Large intestine (tissue), 3 donors: Measurements from ENCODE around the gene C1orf105. TPM values are rescaled to one million over a fixed set of nuclear protein-coding genes. Genes with fewer than 3 reads are reported as not detected.

Experiments
- DNase-seq, 2 donors: peaks; one replicate each; pipeline versions ENCODE4 v3.0.0 to v3.0.0-alpha.2; 2013
- H3K27ac ChIP-seq: one replicate; pipeline ENCODE4 v1.5.1; 2013; ENCODE audit warnings: low read length
- H3K27me3 ChIP-seq: 2 replicates; pipeline ENCODE4 v1.6.1; 2013; ENCODE audit warnings: low read length; ENCODE audit not compliant: control insufficient read depth, insufficient read depth
- H3K36me3 ChIP-seq: 2 replicates; pipeline ENCODE4 v1.6.1; 2013; ENCODE audit warnings: low read length; ENCODE audit not compliant: control insufficient read depth, insufficient read depth
- H3K4me1 ChIP-seq: one replicate; pipeline ENCODE4 v1.6.1; 2013; ENCODE audit warnings: low read length; ENCODE audit not compliant: control insufficient read depth, insufficient read depth
- H3K4me3 ChIP-seq: one replicate; pipeline ENCODE4 v1.5.1; 2013; ENCODE audit warnings: low read length
- H3K9me3 ChIP-seq: one replicate; pipeline ENCODE4 v1.6.1; 2013; ENCODE audit warnings: mild to moderate bottlenecking, low read depth, low read length, moderate library complexity; ENCODE audit not compliant: control insufficient read depth
- WGBS: methylation state at CpG from one replicate; pipeline ENCODE4 v1.1.5; 2013; ENCODE audit warnings: low lambda C conversion rate; ENCODE audit not compliant: insufficient coverage; 5-methylcytosine and 5-hydroxymethylcytosine counted together
- polyA plus RNA-seq: library from polyadenylated mRNA; unstranded; fragments of 120-200 nt; gene quantifications from one replicate; pipeline ENCODE4 v1.2.1, GENCODE V29; 2013

Gene C1orf105
- polyA plus RNA-seq, 1 donor = 2.4 TPM

GRCh38 chr1:172394811-172395210 lies 25.7 kb upstream of the C1orf105 start:
- Histone ChIP-seq H3K4me3 (no peak overlapping the region), H3K27me3 (no peaks in the 10 kb centered on the region), H3K4me1 (peaks cover 13% of the 10 kb centered on the region), H3K9me3 (no peaks in the 10 kb centered on the region), H3K27ac (peak overlapping the region; percentile 71), H3K36me3 (no peaks in the 10 kb centered on the region)
- WGBS = 91% methylated on average over 4 of the region's 5 CpGs
- DNase-seq = no peak

GRCh38 chr1:172395576-172395975 lies 24.9 kb upstream of the C1orf105 start:
- no peak overlapping the region for H3K27ac ChIP-seq
- H3K4me3 ChIP-seq = no peak overlapping the region
- H3K4me1 ChIP-seq = peaks cover 18% of the 10 kb centered on the region
- H3K9me3 ChIP-seq = no peaks in the 10 kb centered on the region
- DNase-seq = no peak
- H3K27me3 ChIP-seq = no peaks in the 10 kb centered on the region
- 80% methylated on average over 1 of the region's 3 CpGs for WGBS
- no peaks in the 10 kb centered on the region for H3K36me3 ChIP-seq

- H3K36me3 ChIP-seq = no peaks in the 10 kb centered on the region
- WGBS = 100% methylated on average over 1 of the region's 3 CpGs
- H3K4me1 ChIP-seq = peaks cover 15% of the 10 kb centered on the region
- DNase-seq = no peak
- H3K27me3 ChIP-seq = no peaks in the 10 kb centered on the region
- no peaks in the 10 kb centered on the region for H3K9me3 ChIP-seq
- no peak overlapping the region for H3K27ac ChIP-seq
- no peak overlapping the region for H3K4me3 ChIP-seq
Measured at GRCh38 chr1:172397221-172397620, 23.3 kb upstream of the C1orf105 start.

- no peaks in the 10 kb centered on the region for H3K9me3 ChIP-seq
- H3K27me3 ChIP-seq = no peaks in the 10 kb centered on the region
- H3K27ac ChIP-seq = no peak overlapping the region
- H3K4me1 ChIP-seq = peaks cover 15% of the 10 kb centered on the region
- H3K4me3 ChIP-seq = no peak overlapping the region
- no CpG with 5 or more reads among the region's 2 CpGs for WGBS
- H3K36me3 ChIP-seq = no peaks in the 10 kb centered on the region
- DNase-seq = no peak
Measured at GRCh38 chr1:172397633-172398032, 22.9 kb upstream of the C1orf105 start.

- Histone ChIP-seq H3K9me3 (no peaks in the 10 kb centered on the region), H3K4me1 (peaks cover 15% of the 10 kb centered on the region), H3K27me3 (no peaks in the 10 kb centered on the region), H3K27ac (no peak overlapping the region), H3K36me3 (no peaks in the 10 kb centered on the region), H3K4me3 (no peak overlapping the region)
- no CpG with 5 or more reads among the region's 2 CpGs for WGBS
- DNase-seq = no peak
Measured at GRCh38 chr1:172398193-172398592, 22.3 kb upstream of the C1orf105 start.

- H3K36me3 ChIP-seq = no peaks in the 10 kb centered on the region
- peaks cover 15% of the 10 kb centered on the region for H3K4me1 ChIP-seq
- H3K27me3 ChIP-seq = no peaks in the 10 kb centered on the region
- H3K27ac ChIP-seq = no peak overlapping the region
- WGBS = 0% methylated on average over 1 of the region's 9 CpGs
- H3K9me3 ChIP-seq = no peaks in the 10 kb centered on the region
- no peak overlapping the region for H3K4me3 ChIP-seq
- DNase-seq = peak; percentile 37 to 70
Measured at GRCh38 chr1:172398970-172399755, 21.3 kb upstream of the C1orf105 start.

GRCh38 chr1:172399756-172400721 lies 20.4 kb upstream of the C1orf105 start:
- Histone ChIP-seq H3K9me3 (no peaks in the 10 kb centered on the region), H3K36me3 (no peaks in the 10 kb centered on the region), H3K4me3 (no peak overlapping the region), H3K4me1 (peaks cover 7% of the 10 kb centered on the region), H3K27ac (no peak overlapping the region), H3K27me3 (no peaks in the 10 kb centered on the region)
- WGBS = 54% methylated on average over 5 of the region's 6 CpGs
- no peak for DNase-seq

GRCh38 chr1:172400722-172401105 lies 19.8 kb upstream of the C1orf105 start:
- 83% methylated on average over 1 of the region's 1 CpG for WGBS
- Histone ChIP-seq H3K27ac (no peak overlapping the region), H3K36me3 (no peaks in the 10 kb centered on the region), H3K9me3 (no peaks in the 10 kb centered on the region), H3K4me1 (peaks cover 6% of the 10 kb centered on the region), H3K4me3 (no peak overlapping the region), H3K27me3 (no peaks in the 10 kb centered on the region)
- no peak for DNase-seq

- Histone ChIP-seq H3K4me1 (peaks cover 6% of the 10 kb centered on the region), H3K36me3 (no peaks in the 10 kb centered on the region), H3K9me3 (no peaks in the 10 kb centered on the region), H3K27me3 (no peaks in the 10 kb centered on the region), H3K27ac (no peak overlapping the region), H3K4me3 (no peak overlapping the region)
- DNase-seq = no peak
Measured at GRCh38 chr1:172401477-172401876, 19.0 kb upstream of the C1orf105 start.

GRCh38 chr1:172401892-172402291 lies 18.6 kb upstream of the C1orf105 start:
- peaks cover 6% of the 10 kb centered on the region for H3K4me1 ChIP-seq
- H3K27ac ChIP-seq = no peak overlapping the region
- no peaks in the 10 kb centered on the region for H3K9me3 ChIP-seq
- no peaks in the 10 kb centered on the region for H3K27me3 ChIP-seq
- DNase-seq = no peak
- H3K36me3 ChIP-seq = no peaks in the 10 kb centered on the region
- 80% methylated on average over 2 of the region's 5 CpGs for WGBS
- H3K4me3 ChIP-seq = no peak overlapping the region
